GM12874 (cell line): Measurements from ENCODE around the gene LIMS1.

ENCODE experiments used
- TF ChIP-seq, protein P1 (sequence below): IDR thresholded peaks from 2 replicates; pipeline ENCODE4 v1.5.1; 2011; ENCODE audit warnings: low read depth, mild to moderate bottlenecking, control low read depth, low read length, moderate library complexity; ENCODE audit not compliant: insufficient read depth

LIMS1 gene, protein sequence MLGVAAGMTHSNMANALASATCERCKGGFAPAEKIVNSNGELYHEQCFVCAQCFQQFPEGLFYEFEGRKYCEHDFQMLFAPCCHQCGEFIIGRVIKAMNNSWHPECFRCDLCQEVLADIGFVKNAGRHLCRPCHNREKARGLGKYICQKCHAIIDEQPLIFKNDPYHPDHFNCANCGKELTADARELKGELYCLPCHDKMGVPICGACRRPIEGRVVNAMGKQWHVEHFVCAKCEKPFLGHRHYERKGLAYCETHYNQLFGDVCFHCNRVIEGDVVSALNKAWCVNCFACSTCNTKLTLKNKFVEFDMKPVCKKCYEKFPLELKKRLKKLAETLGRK

DNA sequence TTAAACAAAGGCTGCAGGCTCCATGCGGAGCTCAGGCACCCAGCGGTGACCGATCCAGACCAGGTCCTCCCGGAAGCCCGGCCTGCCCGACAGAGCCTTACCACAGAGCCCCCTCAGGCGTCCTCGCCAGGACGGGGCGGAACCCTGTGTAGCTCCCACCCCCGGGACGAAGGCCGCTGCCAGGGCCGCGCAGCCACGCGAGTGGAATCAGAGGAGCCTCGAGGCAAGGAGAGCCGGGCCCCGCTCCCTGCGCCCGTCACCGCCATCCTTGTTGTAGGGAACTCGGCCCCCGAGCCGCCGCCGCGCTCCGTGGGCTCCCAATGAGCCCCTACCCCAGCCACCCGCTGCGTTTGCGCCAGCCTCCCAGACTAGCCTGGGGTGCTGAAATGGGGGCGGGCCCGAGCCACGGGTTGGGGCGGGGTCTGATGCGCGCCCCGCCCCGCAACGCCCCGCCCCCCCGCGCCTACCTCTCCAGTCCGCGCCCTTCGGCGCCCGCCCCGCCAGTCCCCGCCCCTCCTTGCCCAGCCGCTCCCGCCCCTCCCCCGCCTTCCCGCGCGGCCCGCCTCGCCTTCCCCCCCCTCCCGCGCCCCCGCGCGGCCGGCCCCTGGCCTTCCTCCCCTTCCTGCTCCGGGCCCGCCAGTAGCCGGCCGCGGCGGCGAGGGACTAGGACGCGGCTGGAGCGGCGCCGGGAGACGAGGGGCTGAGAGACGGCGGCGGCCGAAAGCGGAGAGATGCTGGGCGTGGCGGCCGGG, at the start of gene LIMS1:
Gene LIMS1 (plus strand): TSS at position 639 of the 752 bp plus-strand sequence. CDS start 93 bp downstream, at position 732.
- TF ChIP-seq, protein P1, sequence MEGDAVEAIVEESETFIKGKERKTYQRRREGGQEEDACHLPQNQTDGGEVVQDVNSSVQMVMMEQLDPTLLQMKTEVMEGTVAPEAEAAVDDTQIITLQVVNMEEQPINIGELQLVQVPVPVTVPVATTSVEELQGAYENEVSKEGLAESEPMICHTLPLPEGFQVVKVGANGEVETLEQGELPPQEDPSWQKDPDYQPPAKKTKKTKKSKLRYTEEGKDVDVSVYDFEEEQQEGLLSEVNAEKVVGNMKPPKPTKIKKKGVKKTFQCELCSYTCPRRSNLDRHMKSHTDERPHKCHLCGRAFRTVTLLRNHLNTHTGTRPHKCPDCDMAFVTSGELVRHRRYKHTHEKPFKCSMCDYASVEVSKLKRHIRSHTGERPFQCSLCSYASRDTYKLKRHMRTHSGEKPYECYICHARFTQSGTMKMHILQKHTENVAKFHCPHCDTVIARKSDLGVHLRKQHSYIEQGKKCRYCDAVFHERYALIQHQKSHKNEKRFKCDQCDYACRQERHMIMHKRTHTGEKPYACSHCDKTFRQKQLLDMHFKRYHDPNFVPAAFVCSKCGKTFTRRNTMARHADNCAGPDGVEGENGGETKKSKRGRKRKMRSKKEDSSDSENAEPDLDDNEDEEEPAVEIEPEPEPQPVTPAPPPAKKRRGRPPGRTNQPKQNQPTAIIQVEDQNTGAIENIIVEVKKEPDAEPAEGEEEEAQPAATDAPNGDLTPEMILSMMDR: peak; percentile 19; the same call in 1 of the 2 replicates

DNA sequence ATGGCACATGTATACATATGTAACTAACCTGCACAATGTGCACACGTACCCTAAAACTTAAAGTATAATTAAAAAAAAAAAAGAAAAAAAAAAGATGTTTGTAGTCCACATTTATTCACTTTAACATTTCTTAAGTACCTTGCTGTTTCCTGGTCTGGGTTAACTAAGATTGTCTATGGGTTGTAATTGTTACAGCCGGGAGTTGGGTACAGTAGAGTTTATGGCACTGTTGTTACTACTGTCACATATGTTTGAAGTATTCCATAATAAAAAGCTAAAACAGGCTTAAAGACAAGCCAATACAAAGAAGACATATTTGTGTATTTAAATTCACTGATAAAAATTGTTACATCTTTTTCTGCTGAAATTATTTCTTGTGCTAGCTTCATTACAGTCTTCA, 49.0 kb upstream of the LIMS1 start:
- TF ChIP-seq, protein P1: no peak

DNA sequence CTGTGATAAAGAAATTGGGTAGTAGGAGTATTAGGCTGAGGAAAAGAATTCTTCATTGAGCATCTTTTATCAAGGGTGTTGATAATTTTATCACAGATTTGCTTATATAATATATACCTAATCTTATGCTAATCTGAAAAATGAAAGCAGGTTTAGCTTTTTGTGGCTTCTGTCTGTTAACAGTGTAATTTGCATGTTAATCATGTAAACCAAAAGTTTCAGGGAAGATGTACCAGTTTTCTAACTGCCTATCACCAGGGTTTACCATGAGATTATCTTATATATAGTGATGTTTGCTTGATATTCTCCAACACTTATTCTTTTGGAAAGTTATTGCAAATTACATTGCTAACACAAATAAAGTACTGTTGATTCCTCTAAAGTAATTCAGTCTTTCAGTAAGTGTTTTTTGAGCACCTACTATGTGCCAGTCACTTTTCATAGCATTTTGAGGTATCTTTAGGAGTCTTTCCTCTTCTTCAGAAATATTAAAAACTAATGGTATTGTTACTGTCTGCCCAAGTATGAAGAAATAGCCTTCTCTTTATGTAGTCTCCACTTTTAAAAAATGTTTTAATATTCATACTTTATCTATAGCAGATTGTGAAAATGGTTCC, 43.7 kb upstream of the LIMS1 start:
- TF ChIP-seq, protein P1: no peak

DNA sequence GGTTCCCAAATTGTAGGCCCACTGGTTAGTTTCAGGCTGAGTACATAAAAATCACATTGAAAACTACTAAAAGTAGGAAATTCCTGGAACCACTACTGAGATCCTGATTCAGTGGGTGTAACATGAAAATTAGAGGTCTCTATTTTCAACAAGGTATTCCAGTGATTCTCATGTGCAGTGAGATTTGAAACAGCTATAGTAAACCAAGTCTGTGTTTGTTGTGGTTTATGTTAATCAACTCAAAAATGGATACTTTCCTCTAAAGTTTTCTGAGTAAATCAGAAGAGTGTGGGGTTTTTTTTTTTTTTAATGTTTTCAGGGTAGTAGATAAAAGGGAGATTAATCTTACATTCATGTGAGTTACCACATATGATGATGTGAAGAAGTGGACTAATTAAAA, 42.4 kb upstream of the LIMS1 start:
- TF ChIP-seq, protein P1: no peak

DNA sequence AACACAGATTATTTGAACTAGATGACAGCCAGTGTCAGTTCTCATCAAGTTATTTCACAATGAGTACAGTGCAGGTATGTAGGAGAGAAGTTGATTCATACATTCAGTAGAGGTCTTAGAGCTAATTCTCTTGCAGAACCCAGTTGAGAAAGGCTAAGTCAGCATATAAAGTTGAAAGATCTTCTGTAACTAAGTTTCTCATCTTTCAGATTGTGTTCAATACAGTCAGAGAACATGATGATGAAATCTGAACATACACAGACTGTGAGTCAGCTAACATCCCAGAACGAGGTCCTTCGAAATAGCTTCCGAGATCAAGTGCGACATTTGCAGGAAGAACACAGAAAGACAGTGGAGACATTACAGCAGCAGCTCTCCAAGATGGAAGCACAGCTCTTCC, 41.9 kb upstream of the LIMS1 start:
- TF ChIP-seq, protein P1: no peak

DNA sequence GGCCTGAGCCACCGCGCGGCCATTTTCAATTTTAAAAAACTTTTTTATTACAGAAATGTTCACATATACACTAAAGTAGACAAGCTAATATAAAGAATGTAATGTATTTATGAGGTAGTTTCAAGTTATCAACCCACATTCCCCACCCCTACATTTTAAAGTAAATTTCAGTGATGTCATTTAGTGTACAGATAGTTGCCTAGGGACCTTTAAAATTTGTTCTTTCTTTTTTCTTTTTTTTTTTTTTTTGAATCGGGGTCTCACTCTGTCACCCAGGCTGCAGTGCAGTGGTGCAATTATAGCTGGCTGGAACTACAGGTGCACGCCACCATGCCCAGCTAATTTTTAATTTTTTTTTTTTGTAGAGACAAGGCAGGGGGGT, 2.6 kb upstream of the LIMS1 start:
- TF ChIP-seq, protein P1: no peak
